HG03025 (cell line): ENCODE results near the gene APBB2.
"Not testable (repeated sequence)": the region's sequence is repeated elsewhere in the genome, so short reads cannot be mapped to it uniquely, and the experiment has no call there.

ENCODE experiments used
- ATAC-seq: cut with Tn5 transposase; IDR thresholded peaks from one replicate; pipeline ENCODE4 v1.9.1; 2021; ENCODE audit warnings: mild to moderate bottlenecking, moderate library complexity; ENCODE audit not compliant: unreplicated experiment, low FRiP score

APBB2 gene

GRCh38 chr4:40993296-40993693 lies 221.0 kb downstream of the APBB2 start:
- not testable (repeated sequence) for ATAC-seq

- ATAC-seq, result peak; percentile 67
These were observed 221.7 kb downstream of the APBB2 start for GRCh38 chr4:40992472-40993295.

- peak; percentile 71 for ATAC-seq
These were observed 222.4 kb downstream of the APBB2 start for GRCh38 chr4:40991908-40992307.

- no peak for ATAC-seq
These were observed 223.5 kb downstream of the APBB2 start for GRCh38 chr4:40990899-40991265.

- no peak for ATAC-seq
These were observed 224.0 kb downstream of the APBB2 start for GRCh38 chr4:40990236-40990898.

GRCh38 chr4:40987151-40987550 lies 227.2 kb downstream of the APBB2 start:
- ATAC-seq, result no peak

GRCh38 chr4:40986375-40986774 lies 228.0 kb downstream of the APBB2 start:
- no peak for ATAC-seq

- ATAC-seq, result no peak
These were observed 230.3 kb downstream of the APBB2 start for GRCh38 chr4:40984051-40984450.

GRCh38 chr4:40980318-40980883 lies 233.9 kb downstream of the APBB2 start:
- ATAC-seq, result no peak

GRCh38 chr4:40978548-40978947 lies 235.8 kb downstream of the APBB2 start:
- no peak for ATAC-seq

GRCh38 chr4:40976343-40976742 lies 238.0 kb downstream of the APBB2 start:
- no peak for ATAC-seq

- no peak for ATAC-seq
These were observed 241.6 kb downstream of the APBB2 start for GRCh38 chr4:40972722-40973121.

- no peak for ATAC-seq
These were observed 243.0 kb downstream of the APBB2 start for GRCh38 chr4:40971338-40971737.

- no peak for ATAC-seq
These were observed 244.8 kb downstream of the APBB2 start for GRCh38 chr4:40969501-40969900.

GRCh38 chr4:40967550-40967949 lies 246.8 kb downstream of the APBB2 start:
- no peak for ATAC-seq

- ATAC-seq, result no peak
These were observed 248.3 kb downstream of the APBB2 start for GRCh38 chr4:40966091-40966490.

GRCh38 chr4:40963897-40964478 lies 250.4 kb downstream of the APBB2 start:
- ATAC-seq, result no peak

GRCh38 chr4:40962551-40963180 lies 251.7 kb downstream of the APBB2 start:
- no peak for ATAC-seq

GRCh38 chr4:40960941-40961340 lies 253.4 kb downstream of the APBB2 start:
- ATAC-seq, result no peak

- no peak for ATAC-seq
These were observed 257.1 kb downstream of the APBB2 start for GRCh38 chr4:40957281-40957680.

- no peak for ATAC-seq
These were observed 257.6 kb downstream of the APBB2 start for GRCh38 chr4:40956721-40957255.
